H1 (cell line): ENCODE results near the gene VPS51.

Experiments
- CREB1 ChIP-seq: IDR thresholded peaks from 2 replicates; pipeline ENCODE4 v1.6.1; 2012; ENCODE audit warnings: inconsistent platforms
- EGR1 ChIP-seq: IDR thresholded peaks from 2 replicates; pipeline ENCODE4 v1.6.1; 2011; ENCODE audit warnings: low read depth, low read length, borderline replicate concordance
- EP300 ChIP-seq, 2 experiments: IDR thresholded peaks; 1 replicate in 1 of 2; 2 replicates in 1 of 2; pipeline ENCODE4 v1.6.1; 2011 to 2012; ENCODE audit warnings: low read depth in 2 of 2, low read length in 2 of 2, mild to moderate bottlenecking in 2 of 2, borderline replicate concordance in 1 of 2, inconsistent platforms in 1 of 2, moderate library complexity in 1 of 2
- GABPA ChIP-seq: IDR thresholded peaks from 2 replicates; pipeline ENCODE4 v1.6.1; 2011; ENCODE audit warnings: mild to moderate bottlenecking, low read length, moderate library complexity, borderline replicate concordance; ENCODE audit not compliant: insufficient read depth
- MAFK ChIP-seq: IDR thresholded peaks from 2 replicates; pipeline ENCODE4 v1.6.1; 2012; ENCODE audit warnings: low read depth, mild to moderate bottlenecking, improper control_type of control experiment, low read length
- NRF1 ChIP-seq: IDR thresholded peaks from 2 replicates; pipeline ENCODE4 v1.6.1; 2011; ENCODE audit warnings: mild to moderate bottlenecking, low read depth, low read length, improper control_type of control experiment
- POLR2A ChIP-seq, 2 experiments: IDR thresholded peaks; 1 replicate in 1 of 2; 2 replicates in 1 of 2; pipeline ENCODE4 v1.6.1; 2011; ENCODE audit warnings: low read depth in 2 of 2, low read length in 2 of 2, mild to moderate bottlenecking in 2 of 2; ENCODE audit errors: control extremely low read depth in 1 of 2
- POLR2AphosphoS5 ChIP-seq: IDR thresholded peaks from 2 replicates; pipeline ENCODE4 v1.6.1; 2011; ENCODE audit warnings: low read depth, low read length
- POU5F1 ChIP-seq: IDR thresholded peaks from 2 replicates; pipeline ENCODE4 v1.6.1; 2011; ENCODE audit warnings: low read depth, mild to moderate bottlenecking, low read length, moderate library complexity
- RAD21 ChIP-seq, 2 experiments: IDR thresholded peaks in 1 of 2; conservative IDR thresholded peaks in 1 of 2; 2 replicates each; pipeline ENCODE4 v1.6.1; 2011; ENCODE audit warnings: low read depth in 2 of 2, low read length in 2 of 2, improper control_type of control experiment in 1 of 2, inconsistent platforms in 1 of 2, mild to moderate bottlenecking in 1 of 2, moderate library complexity in 1 of 2
- RBBP5 ChIP-seq: IDR thresholded peaks from 2 replicates; pipeline ENCODE4 v1.7.1; 2012; ENCODE audit warnings: low read depth, mild to moderate bottlenecking, inconsistent platforms, low read length, moderate library complexity, borderline replicate concordance
- RFX5 ChIP-seq: IDR thresholded peaks from 2 replicates; pipeline ENCODE4 v1.6.1; 2011; ENCODE audit warnings: low read depth, low read length, improper control_type of control experiment, borderline replicate concordance
- TEAD4 ChIP-seq: IDR thresholded peaks from 2 replicates; pipeline ENCODE4 v1.6.1; 2012; ENCODE audit warnings: low read depth, low read length, inconsistent platforms, mixed read lengths
- TF ChIP-seq, protein P1 (sequence below), 3 experiments: IDR thresholded peaks; 1 replicate in 2 of 3; 2 replicates in 1 of 3; pipeline versions ENCODE4 v1.5.1 to v1.6.1; 2011; ENCODE audit warnings: low read length in 3 of 3, mild to moderate bottlenecking in 3 of 3, inconsistent platforms in 2 of 3, low read depth in 1 of 3, moderate library complexity in 1 of 3; ENCODE audit not compliant: insufficient read depth in 1 of 3; ENCODE audit errors: control extremely low read depth in 1 of 3

- TF ChIP-seq, protein P1, sequence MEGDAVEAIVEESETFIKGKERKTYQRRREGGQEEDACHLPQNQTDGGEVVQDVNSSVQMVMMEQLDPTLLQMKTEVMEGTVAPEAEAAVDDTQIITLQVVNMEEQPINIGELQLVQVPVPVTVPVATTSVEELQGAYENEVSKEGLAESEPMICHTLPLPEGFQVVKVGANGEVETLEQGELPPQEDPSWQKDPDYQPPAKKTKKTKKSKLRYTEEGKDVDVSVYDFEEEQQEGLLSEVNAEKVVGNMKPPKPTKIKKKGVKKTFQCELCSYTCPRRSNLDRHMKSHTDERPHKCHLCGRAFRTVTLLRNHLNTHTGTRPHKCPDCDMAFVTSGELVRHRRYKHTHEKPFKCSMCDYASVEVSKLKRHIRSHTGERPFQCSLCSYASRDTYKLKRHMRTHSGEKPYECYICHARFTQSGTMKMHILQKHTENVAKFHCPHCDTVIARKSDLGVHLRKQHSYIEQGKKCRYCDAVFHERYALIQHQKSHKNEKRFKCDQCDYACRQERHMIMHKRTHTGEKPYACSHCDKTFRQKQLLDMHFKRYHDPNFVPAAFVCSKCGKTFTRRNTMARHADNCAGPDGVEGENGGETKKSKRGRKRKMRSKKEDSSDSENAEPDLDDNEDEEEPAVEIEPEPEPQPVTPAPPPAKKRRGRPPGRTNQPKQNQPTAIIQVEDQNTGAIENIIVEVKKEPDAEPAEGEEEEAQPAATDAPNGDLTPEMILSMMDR (IDR thresholded peaks at IDR 0.05; ENCODE audit: control extremely low read depth in 1 of 3, insufficient read depth in 1 of 3, low read depth in 1 of 3, low read length in 3 of 3): no peak
- TF ChIP-seq POLR2AphosphoS5 (no peak), TEAD4 (no peak), CREB1 (no peak), RBBP5 (no peak), POLR2A (IDR thresholded peaks at IDR 0.05; ENCODE audit: control extremely low read depth in 1 of 2, low read depth in 2 of 2, low read length in 2 of 2) (no peak), NRF1 (no peak), EP300 (IDR thresholded peaks at IDR 0.05; ENCODE audit: borderline replicate concordance in 1 of 2, low read depth in 2 of 2, low read length in 2 of 2) (no peak), POU5F1 (no peak), RAD21 (IDR thresholded peaks at IDR 0.05 in 1 of 2, conservative IDR thresholded peaks at IDR 0.05 in 1 of 2; ENCODE audit: low read depth in 2 of 2, low read length in 2 of 2) (no peak), GABPA (no peak), EGR1 (no peak), MAFK (no peak), RFX5 (no peak)
These were observed 42.0 kb upstream of the VPS51 start for GRCh38 chr11:65053827-65054508.
